Fibroblast of lung (primary cell): ENCODE results near the gene SRP9.

Experiments
- EZH2 ChIP-seq: IDR thresholded peaks from 2 replicates; pipeline ENCODE4 v1.5.1; 2012; ENCODE audit warnings: low read length, control low read depth, mild to moderate bottlenecking; ENCODE audit errors: missing control alignments
- TF ChIP-seq, protein P1 (sequence below), 2 donors: IDR thresholded peaks in 1 of 2; conservative IDR thresholded peaks in 1 of 2; 1 replicate in 1 of 2; 2 replicates in 1 of 2; pipeline ENCODE4 v1.5.1; 2011 to 2012; ENCODE audit warnings: low read length in 2 of 2, control low read depth in 1 of 2, inconsistent platforms in 1 of 2, low read depth in 1 of 2, mild to moderate bottlenecking in 1 of 2

DNA sequence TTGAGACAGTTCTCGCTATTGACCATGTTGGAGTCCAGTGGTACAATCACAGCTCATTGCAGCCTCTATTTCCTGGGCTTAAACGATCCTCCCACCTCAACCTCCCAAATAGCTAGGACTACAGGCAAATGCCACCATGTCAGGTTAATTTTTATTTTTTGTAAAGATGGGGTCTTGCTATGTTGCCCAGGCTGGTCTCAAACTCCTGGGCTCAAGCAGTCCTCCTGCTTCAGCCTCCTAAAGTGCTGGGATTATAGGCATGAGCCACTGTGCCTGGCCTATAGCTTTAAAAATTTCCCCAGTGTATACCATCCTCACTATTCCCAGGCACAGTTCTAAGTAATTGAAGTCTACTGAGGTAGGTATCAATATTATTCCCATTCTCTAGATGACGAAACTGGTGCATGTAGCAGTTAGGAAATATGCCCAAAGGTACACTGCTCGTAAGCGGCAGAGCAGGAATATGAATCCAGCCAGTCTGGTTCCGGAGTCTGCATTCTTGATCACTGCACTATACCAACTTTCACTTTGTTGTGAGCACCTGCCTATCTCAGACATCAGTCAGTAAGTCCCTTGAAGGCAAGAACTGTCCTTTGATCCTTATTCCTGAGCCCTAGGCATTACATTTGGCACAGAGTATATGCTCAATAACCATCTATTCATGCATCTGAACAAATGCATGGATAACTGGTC, 11.5 kb upstream of the SRP9 start:
- TF ChIP-seq, protein P1, sequence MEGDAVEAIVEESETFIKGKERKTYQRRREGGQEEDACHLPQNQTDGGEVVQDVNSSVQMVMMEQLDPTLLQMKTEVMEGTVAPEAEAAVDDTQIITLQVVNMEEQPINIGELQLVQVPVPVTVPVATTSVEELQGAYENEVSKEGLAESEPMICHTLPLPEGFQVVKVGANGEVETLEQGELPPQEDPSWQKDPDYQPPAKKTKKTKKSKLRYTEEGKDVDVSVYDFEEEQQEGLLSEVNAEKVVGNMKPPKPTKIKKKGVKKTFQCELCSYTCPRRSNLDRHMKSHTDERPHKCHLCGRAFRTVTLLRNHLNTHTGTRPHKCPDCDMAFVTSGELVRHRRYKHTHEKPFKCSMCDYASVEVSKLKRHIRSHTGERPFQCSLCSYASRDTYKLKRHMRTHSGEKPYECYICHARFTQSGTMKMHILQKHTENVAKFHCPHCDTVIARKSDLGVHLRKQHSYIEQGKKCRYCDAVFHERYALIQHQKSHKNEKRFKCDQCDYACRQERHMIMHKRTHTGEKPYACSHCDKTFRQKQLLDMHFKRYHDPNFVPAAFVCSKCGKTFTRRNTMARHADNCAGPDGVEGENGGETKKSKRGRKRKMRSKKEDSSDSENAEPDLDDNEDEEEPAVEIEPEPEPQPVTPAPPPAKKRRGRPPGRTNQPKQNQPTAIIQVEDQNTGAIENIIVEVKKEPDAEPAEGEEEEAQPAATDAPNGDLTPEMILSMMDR (conservative IDR thresholded peaks at IDR 0.05 in 1 of 2, IDR thresholded peaks at IDR 0.05 in 1 of 2; ENCODE audit: low read depth in 1 of 2, low read length in 2 of 2) = no peak
- no peak for TF ChIP-seq EZH2
